IMR-90 (cell line): ENCODE results near the gene KDM4B. TPM values are rescaled to one million over a fixed set of nuclear protein-coding genes. Genes with fewer than 3 reads are reported as not detected.

Experiments used
- ATAC-seq: fragments of 200-7000 bp; cut with Tn5 transposase; 2 replicates; pipeline ENCODE4 v1.9.1; 2020; ENCODE audit warnings: low read depth, mild to moderate bottlenecking, moderate library complexity
- BruUV-seq: library from RNA; stranded (reverse); fragments of 400-500 nt; replicated peaks from 2 replicates; lab custom pipeline; 2021; lab: Mats Ljungman, UMichigan
- CTCF ChIA-PET: fragments of 300-600 bp; formaldehyde crosslinking; extraction: SDS; loops from one replicate; lab custom pipeline; 2021; ENCODE audit warnings: antibody characterized with exemption; lab: Yijun Ruan, JAX
- POLR2A ChIA-PET: fragments of 300-600 bp; sonication (Branson Sonifier 250); formaldehyde crosslinking; loops from one replicate; lab custom pipeline; 2022; ENCODE audit warnings: antibody characterized with exemption; ENCODE audit not compliant: unreplicated experiment; lab: Charles Lee
- DNase-seq: peaks from one replicate; pipeline ENCODE4 v3.0.0; 2013
- H2AFZ ChIP-seq: replicated peaks from 2 replicates; pipeline ENCODE3; 2013; ENCODE audit warnings: low read length, mild to moderate bottlenecking; ENCODE audit not compliant: poor library complexity
- H2AK5ac ChIP-seq: 2 replicates; pipeline ENCODE4 v1.6.1; 2013; ENCODE audit warnings: low read depth, low read length, inconsistent platforms
- H2AK9ac ChIP-seq: replicated peaks from 2 replicates; pipeline ENCODE3; 2013; ENCODE audit warnings: mild to moderate bottlenecking, low read depth, low read length, moderate library complexity; ENCODE audit not compliant: poor library complexity
- H2BK120ac ChIP-seq: 2 replicates; pipeline ENCODE4 v1.6.1; 2013; ENCODE audit warnings: low read depth, low read length, inconsistent platforms
- H2BK15ac ChIP-seq: 3 replicates; pipeline ENCODE4 v1.6.1; 2013; ENCODE audit warnings: low read depth, low read length, inconsistent platforms
- H2BK20ac ChIP-seq: 2 replicates; pipeline ENCODE4 v1.6.1; 2013; ENCODE audit warnings: low read depth, mild to moderate bottlenecking, inconsistent platforms, low read length, moderate library complexity
- H2BK5ac ChIP-seq: 2 replicates; pipeline ENCODE4 v1.6.1; 2013; ENCODE audit warnings: mild to moderate bottlenecking, low read depth, low read length, inconsistent platforms; ENCODE audit not compliant: poor library complexity, severe bottlenecking
- H3K14ac ChIP-seq: replicated peaks from 2 replicates; pipeline ENCODE4 v1.6.1; 2013; ENCODE audit warnings: low read depth, low read length, inconsistent platforms
- H3K18ac ChIP-seq: 2 replicates; pipeline ENCODE4 v1.6.1; 2013; ENCODE audit warnings: low read depth, low read length, control low read depth
- H3K23ac ChIP-seq: 2 replicates; pipeline ENCODE4 v1.6.1; 2013; ENCODE audit warnings: low read depth, low read length, inconsistent platforms
- H3K27ac ChIP-seq: 2 replicates; pipeline ENCODE4 v1.5.1; 2013; ENCODE audit warnings: mild to moderate bottlenecking, control low read depth, low read length; ENCODE audit not compliant: insufficient read depth
- H3K27me3 ChIP-seq: 2 replicates; pipeline ENCODE4 v1.6.1; 2013; ENCODE audit warnings: low read length; ENCODE audit not compliant: control insufficient read depth, insufficient read depth
- H3K36me3 ChIP-seq: 2 replicates; pipeline ENCODE4 v1.6.1; 2013; ENCODE audit warnings: low read length, mixed read lengths; ENCODE audit not compliant: control insufficient read depth, insufficient read depth
- H3K4ac ChIP-seq: 2 replicates; pipeline ENCODE4 v1.6.1; 2013; ENCODE audit warnings: low read depth, low read length, inconsistent platforms
- H3K4me1 ChIP-seq: 2 replicates; pipeline ENCODE4 v1.6.1; 2013; ENCODE audit warnings: low read length, mixed read lengths; ENCODE audit not compliant: control insufficient read depth, insufficient read depth
- H3K4me2 ChIP-seq: 2 replicates; pipeline ENCODE4 v1.6.1; 2013; ENCODE audit warnings: low read depth, mild to moderate bottlenecking, control low read depth, low read length, moderate library complexity
- H3K4me3 ChIP-seq: 2 replicates; pipeline ENCODE4 v1.5.1; 2013; ENCODE audit warnings: low read depth, mild to moderate bottlenecking, control low read depth, low read length, moderate library complexity; ENCODE audit not compliant: insufficient read depth
- H3K56ac ChIP-seq: 2 replicates; pipeline ENCODE4 v1.6.1; 2013; ENCODE audit warnings: low read length, inconsistent platforms; ENCODE audit not compliant: insufficient read depth; ENCODE audit errors: extremely low read depth
- H3K79me1 ChIP-seq, 2 experiments: 2 replicates each; pipeline ENCODE4 v1.6.1; 2013; ENCODE audit warnings: low read length in 2 of 2, inconsistent platforms in 1 of 2, low read depth in 1 of 2
- H3K9ac ChIP-seq: 2 replicates; pipeline ENCODE4 v1.6.1; 2013; ENCODE audit warnings: low read depth, low read length, control low read depth
- H3K9me1 ChIP-seq: 2 replicates; pipeline ENCODE4 v1.6.1; 2013; ENCODE audit warnings: low read length, inconsistent platforms; ENCODE audit not compliant: insufficient read depth
- H3K9me3 ChIP-seq: 2 replicates; pipeline ENCODE4 v1.6.1; 2013; ENCODE audit warnings: low read length; ENCODE audit not compliant: control insufficient read depth, insufficient read depth
- H4K20me1 ChIP-seq: 2 replicates; pipeline ENCODE4 v1.6.1; 2013; ENCODE audit warnings: low read length, inconsistent platforms; ENCODE audit not compliant: insufficient read depth
- H4K5ac ChIP-seq: 2 replicates; pipeline ENCODE4 v1.6.1; 2013; ENCODE audit warnings: mild to moderate bottlenecking, low read depth, low read length, control low read depth
- H4K8ac ChIP-seq, 2 experiments: 2 replicates each; pipeline ENCODE4 v1.6.1; 2013; ENCODE audit warnings: low read depth in 2 of 2, low read length in 2 of 2, control low read depth in 1 of 2, inconsistent platforms in 1 of 2
- H4K91ac ChIP-seq: 2 replicates; pipeline ENCODE4 v1.6.1; 2013; ENCODE audit warnings: low read depth, low read length, inconsistent platforms; ENCODE audit not compliant: insufficient read depth
- CHD1 ChIP-seq: IDR thresholded peaks from 2 replicates; pipeline ENCODE4 v1.6.1; 2012; ENCODE audit warnings: low read depth, low read length, improper control_type of control experiment
- MAFK ChIP-seq: IDR thresholded peaks from 2 replicates; pipeline ENCODE4 v1.6.1; 2012; ENCODE audit warnings: low read depth, low read length, improper control_type of control experiment
- MAZ ChIP-seq: IDR thresholded peaks from 2 replicates; pipeline ENCODE4 v1.6.1; 2012; ENCODE audit warnings: low read depth, mild to moderate bottlenecking, low read length, improper control_type of control experiment, moderate library complexity, borderline replicate concordance
- MXI1 ChIP-seq: IDR thresholded peaks from 2 replicates; pipeline ENCODE4 v1.6.1; 2012; ENCODE audit warnings: low read depth, mild to moderate bottlenecking, low read length, moderate library complexity, borderline replicate concordance
- NFE2L2 ChIP-seq: fragments of 150-350 bp; IDR thresholded peaks from 2 replicates; pipeline ENCODE4 v1.6.1; 2016; ENCODE audit warnings: low read depth, mild to moderate bottlenecking, low read length
- RAD21 ChIP-seq: IDR thresholded peaks from 2 replicates; pipeline ENCODE4 v1.6.1; 2012; ENCODE audit warnings: low read length, improper control_type of control experiment
- SMC3 ChIP-seq: fragments of 150-350 bp; IDR thresholded peaks from 2 replicates; pipeline ENCODE4 v1.6.1; 2016; ENCODE audit warnings: low read depth, mild to moderate bottlenecking, antibody characterized with exemption, low read length, moderate library complexity
- WGBS, 2 experiments: methylation state at CpG; one replicate each; pipeline versions ENCODE4 v1.1.5 to v1.1.7; 2013; ENCODE audit warnings: missing lambda C conversion rate in 2 of 2; ENCODE audit not compliant: insufficient read length in 1 of 2; ENCODE audit errors: extremely low coverage in 2 of 2; 5-methylcytosine and 5-hydroxymethylcytosine counted together
- dilution Hi-C: fragments of 300-500 bp; cut with HindIII; formaldehyde crosslinking; loops from one replicate; pipeline ENCODE4 v1.14.3; 2018; ENCODE audit warnings: low sequenced_read_pairs; ENCODE audit not compliant: unreplicated experiment
- in situ Hi-C: fragments of 300-500 bp; cut with MboI; formaldehyde crosslinking; loops from 3 replicates; pipeline ENCODE4 v1.14.3; 2019; ENCODE audit warnings: low sequenced_read_pairs, inconsistent platforms, mixed read lengths
- intact Hi-C: fragments of 100-400 bp; cut with micrococcal nuclease; formaldehyde crosslinking; loops from 2 replicates; pipeline ENCODE4 v1.10.0; 2022
- polyA plus RNA-seq, 3 experiments: library from polyadenylated mRNA; depleted of rRNA; stranded (reverse); fragments of >200 nt; gene quantifications; 2 replicates each; pipeline ENCODE4 v1.2.3, GENCODE V29; 2012; ENCODE audit warnings: low replicate concordance in 1 of 3
- total RNA-seq: library from RNA; depleted of rRNA; stranded (reverse); fragments of >200 nt; gene quantifications from 2 replicates; pipeline ENCODE4 v1.2.3, GENCODE V29; 2012

The KDM4B gene
- total and polyA plus RNA-seq, 2 of the 4 experiments (the other 2 are of a cell fraction), result 5.0 to 17.9 TPM

DNA sequence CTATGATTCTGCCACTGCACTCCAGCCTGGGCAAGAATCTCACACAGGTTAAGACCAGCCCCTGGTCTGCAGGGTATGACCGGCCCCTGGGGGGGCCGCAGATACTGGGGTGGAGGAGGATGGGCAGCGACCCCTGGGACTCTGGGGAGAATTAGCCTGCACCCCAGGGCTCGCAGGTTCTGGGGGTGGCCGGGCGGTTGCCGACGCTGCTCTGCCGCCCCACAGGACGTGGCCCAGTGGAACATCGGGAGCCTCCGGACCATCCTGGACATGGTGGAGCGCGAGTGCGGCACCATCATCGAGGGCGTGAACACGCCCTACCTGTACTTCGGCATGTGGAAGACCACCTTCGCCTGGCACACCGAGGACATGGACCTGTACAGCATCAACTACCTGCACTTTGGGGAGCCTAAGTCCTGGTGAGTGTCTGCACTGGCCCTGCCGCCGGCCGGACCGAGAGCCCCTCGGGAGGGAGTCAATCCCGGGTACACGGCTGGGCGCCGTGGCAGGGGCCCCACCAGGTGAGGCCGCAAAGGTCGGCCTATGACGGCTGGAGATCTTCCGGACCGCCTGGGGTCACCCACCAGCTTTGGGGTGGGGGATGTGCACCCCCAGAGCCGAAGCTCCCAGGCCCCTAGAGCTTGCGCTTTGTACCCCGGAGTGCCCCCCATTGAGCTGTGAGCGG is 78.5 kb downstream of the KDM4B start:
- no peak overlapping the region for H3K23ac ChIP-seq
- ATAC-seq (no peak), DNase-seq (no peak)
- no peak overlapping the region for H3K4ac ChIP-seq
- H2BK120ac ChIP-seq, result no peak overlapping the region
- H3K9me3 ChIP-seq, result no peaks in the 10 kb centered on the region
- no peak overlapping the region for H2AFZ ChIP-seq
- no peak overlapping the region for H4K5ac ChIP-seq
- BruUV-seq, result no TSS peak
- H3K9ac ChIP-seq, result no peak overlapping the region
- H2AK5ac ChIP-seq, result no peak overlapping the region; the same call in 1 of the 2 replicates
- no peaks in the 10 kb centered on the region for H3K27me3 ChIP-seq
- intact Hi-C loops, result no loop called here
- in situ Hi-C loops, result no loop called here
- no peak overlapping the region for H2BK15ac ChIP-seq
- H3K36me3 ChIP-seq, result peaks cover 24% of the 10 kb centered on the region
- H2BK5ac ChIP-seq, result no peak overlapping the region
- no peak overlapping the region for H2BK20ac ChIP-seq
- H3K9me1 ChIP-seq, result peaks cover 2% of the 10 kb centered on the region; the same call in 1 of the 2 replicates
- H3K18ac ChIP-seq, result no peak overlapping the region
- H3K14ac ChIP-seq, result no peak overlapping the region
- peaks cover 5 to 64% of the 10 kb centered on the region in 2 experiments for H3K79me1 ChIP-seq
- peaks cover 21% of the 10 kb centered on the region for H3K4me1 ChIP-seq
- H3K27ac ChIP-seq, result no peak overlapping the region
- ChIA-PET CTCF (interaction anchor here (1.2 kb wide), 1 partner anchor 238 kb away, joined by 6 read pairs; no protein-coding TSS in a partner anchor), POLR2A (no interaction called here)
- peaks cover 69% of the 10 kb centered on the region for H4K20me1 ChIP-seq
- dilution Hi-C loops, result no loop called here
- H3K56ac ChIP-seq, result no peak overlapping the region
- H2AK9ac ChIP-seq, result no peak overlapping the region
- no peak overlapping the region for H4K91ac ChIP-seq
- TF ChIP-seq RAD21 (no peak), NFE2L2 (no peak), SMC3 (no peak), MXI1 (no peak), CHD1 (no peak), MAZ (no peak), MAFK (no peak)
- H4K8ac ChIP-seq, result no peak overlapping the region
- H3K4me3 ChIP-seq, result no peak overlapping the region
- H3K4me2 ChIP-seq, result no peak overlapping the region
- 100% methylated on average over 25 of the region's 39 CpGs; no CpG with 5 or more reads in 1 of the 2 experiments for WGBS, 2 experiments
